ENCODE data around the gene DNAH2.
A peak's percentile ranks its signal among the peaks of the same experiment; 100 is the strongest.

Gene DNAH2

DNA sequence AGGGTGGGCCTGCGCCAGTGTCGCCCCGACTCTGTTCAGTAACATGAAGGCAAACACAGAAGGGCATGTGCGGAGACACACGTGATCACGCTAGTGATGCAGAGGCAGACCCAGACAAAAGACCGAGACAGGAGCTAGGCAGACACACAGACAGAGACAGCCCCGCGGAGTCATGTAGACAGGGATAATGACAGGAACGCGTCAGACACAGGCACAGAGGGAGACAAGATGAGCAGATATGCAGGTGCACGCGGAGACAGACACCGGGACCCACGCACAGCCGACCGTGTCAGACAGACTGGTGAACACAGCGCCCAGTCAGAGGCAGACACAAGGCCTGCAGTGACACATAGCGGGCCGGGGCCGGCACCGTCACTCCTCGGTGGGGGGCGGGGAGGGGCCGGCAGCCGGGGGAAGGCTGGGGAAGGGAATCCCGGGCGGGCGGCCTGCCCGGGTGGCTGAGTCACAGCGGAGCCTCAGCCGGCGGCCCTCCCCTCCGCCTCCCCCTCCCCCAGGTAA is 123.9 kb downstream of the DNAH2 start:
- peak; percentile 83 to 96 (median 88) for DNase-seq

DNA sequence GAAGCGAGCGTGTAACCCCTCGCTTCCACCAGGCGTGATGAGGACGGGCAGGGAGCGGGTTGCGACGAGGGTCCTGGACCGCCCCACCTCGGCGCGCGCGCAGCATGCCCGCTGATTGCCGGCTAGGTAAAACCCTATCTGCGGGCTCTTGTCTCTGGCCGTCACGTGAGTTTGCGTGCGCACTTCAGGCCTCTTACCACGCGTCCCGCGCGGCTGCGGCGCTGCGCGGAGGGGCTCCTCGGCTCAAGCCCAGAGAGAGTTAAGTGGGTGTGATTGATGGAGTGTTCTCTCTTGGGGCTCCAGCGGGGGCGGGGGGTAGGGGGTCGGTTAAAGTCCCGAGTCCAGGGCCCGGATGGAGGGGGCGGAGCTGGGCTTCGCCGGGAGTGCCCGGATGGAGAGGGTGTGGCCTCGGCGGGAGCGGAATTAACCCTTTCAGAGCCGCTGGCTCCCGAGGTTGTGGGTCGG is 124.4 kb downstream of the DNAH2 start:
- peak; percentile 75 to 97 (median 88) for DNase-seq

DNA sequence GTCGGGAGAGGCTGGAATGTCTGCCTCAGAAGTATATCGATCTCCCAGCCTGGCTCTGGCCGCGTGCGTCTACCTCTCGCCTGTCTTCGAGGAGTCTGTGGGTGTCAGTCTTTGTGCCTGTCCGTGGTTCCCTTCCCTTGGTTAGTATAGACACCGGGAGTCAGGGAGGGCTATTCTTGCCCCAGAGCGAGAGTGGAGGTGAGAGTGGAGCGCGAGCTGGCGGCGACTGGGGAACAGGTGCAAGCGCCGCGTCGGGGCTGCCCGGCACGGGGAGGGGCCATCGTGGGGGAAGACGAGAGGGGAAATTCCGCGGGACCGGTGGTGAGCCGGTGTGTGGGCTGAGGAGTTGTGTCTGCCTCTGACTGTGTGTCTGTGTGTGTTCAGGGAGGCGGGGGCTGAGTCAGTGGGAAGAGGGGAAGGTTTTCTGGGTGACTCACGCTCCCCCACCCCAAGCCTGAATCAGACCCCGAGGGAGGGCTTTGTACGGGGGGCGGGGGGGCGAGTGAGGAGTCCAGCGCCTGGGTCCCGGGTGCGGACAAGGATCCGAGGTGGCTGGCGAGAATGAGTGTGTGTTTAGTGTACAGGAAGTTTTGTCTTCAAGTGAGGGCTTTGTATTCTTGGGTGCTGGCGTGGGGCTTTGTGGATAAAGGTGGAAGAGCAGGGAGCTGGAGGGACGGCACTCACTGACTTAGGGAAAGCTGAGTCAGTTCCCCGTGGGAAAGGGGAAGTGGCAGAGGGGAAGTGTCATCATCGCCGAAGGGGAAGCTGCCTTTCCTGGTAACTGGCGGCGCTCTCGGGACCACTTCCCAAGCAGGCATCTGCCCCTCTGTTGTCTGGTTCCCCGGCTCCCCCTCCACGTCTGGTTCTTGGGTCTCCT is 125.1 kb downstream of the DNAH2 start:
- DNase-seq, result peak; percentile 86 to 97 (median 92)

DNA sequence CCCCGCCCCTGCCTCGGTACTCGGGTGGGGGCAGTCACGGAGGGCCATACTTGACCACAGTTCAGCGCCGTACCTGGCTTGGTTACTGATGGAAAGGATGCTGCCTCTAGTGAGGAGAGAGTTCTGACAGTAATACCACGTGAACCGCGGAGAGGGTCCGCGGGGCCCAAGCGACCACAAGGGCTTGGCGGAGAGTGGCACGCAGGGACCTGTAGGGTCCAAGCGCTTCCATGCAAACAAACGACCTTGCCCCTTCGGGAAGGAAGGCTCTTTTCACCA is 125.7 kb downstream of the DNAH2 start:
- peak in 1 of 6 experiments; percentile 76 for DNase-seq

DNA sequence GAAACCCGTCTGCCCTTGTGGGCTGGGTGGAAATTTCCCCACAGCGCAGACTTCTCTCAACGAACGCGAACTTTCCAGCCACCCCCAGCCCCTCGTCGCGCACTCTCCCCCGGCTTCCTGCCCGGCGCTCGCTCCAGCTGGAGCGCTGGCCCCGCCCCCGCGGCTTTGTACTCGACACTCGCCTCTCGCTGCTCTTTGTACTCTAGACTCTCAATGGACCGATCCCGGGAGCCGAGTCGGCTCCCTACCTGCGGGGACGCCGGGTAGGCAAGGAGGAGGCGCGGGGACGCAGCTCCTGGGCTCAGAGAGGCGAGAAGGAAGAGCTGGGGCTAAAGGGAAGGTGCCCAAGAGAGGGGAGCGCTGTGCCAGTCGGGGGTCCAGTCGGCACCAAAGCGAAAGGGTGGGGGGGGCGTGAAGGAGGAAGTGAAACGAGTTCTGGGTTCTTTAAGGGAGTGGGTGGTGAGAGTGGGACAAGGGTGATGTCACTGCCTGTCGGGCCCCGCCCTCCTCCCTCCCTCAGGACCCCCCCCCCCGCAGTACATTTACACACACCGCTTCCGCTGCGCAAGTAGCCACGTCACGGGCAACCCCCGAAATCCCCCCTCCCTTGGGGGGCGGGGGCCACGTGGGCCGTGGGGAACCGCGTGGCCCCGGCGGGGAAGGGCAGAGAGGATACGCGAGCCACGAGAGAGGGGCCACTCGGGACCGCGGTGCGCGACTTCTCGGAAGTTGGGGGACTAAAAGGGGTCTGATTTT is 126.2 kb downstream of the DNAH2 start:
- peak; percentile 91 to 94 (median 92) for DNase-seq

DNA sequence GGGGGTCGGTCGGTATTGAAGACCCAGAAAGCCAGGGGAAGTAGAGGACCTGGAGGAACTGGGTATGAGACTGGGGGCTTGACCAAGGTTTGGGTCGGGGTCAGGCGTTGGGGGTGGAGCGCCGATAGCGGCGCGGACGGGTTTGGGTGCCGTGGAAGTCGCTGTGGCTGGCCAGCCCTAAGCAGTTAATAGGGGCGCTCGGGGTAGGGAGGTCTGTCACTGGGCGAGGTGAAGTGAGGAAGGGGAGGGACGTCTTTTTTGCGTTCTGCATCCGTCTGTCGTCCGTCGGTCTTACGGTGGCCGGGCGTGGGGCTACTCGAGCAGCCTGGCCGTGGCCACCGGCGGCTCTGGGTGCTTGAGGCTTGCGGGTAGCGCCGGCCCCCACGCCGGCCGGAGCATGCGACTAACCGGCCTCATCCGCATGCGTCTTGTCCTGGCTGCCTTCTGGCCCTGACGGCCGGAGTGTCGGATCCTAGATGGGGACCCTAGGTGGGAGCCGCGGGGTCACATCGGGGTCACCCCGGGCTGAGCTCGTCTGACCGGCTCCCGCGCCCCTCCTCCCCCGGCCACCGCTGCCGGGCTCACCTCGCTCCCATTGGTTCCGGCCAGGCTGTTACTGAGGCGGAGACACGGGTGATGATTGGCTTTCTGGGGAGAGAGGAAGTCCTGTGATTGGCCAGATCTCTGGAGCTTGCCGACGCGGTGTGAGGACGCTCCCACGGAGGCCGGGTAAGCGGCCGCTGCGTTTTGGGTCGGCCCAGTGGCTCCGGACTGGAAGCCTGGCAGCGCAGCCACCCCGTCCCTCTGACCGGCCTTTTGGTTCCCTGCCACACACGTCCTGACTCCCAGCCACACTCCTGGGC is 127.0 kb downstream of the DNAH2 start:
- DNase-seq, result peak; percentile 67 to 78 (median 74)

DNA sequence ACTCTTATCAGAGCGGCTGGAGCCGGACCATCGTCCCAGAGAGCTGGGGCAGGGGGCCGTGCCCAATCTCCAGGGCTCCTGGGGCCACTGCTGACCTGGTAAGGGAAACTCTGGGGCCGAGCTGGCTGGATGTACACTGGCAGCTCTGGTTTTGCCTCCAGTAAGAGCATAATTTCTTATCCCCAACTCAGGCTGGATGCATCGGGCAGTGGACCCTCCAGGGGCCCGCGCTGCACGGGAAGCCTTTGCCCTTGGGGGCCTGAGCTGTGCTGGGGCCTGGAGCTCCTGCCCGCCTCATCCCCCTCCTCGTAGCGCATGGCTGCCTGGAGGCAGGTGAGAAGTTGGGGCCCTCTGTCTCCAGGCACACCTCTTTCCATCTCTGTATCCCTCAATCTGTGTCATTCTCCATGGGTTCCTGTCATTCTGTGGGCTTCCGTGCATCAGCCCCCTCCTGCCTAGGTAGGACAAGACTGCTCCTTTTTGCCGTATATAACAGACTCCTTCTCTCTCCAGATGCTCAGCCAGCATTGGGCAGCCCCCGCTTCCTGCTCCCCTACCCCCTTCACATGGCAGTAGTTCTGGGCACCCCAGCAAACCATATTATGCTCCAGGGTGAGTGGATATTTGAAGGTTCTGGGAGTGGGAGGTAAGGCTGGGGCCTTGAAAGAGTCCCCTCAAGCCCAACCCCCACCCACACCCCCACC is 128.0 kb downstream of the DNAH2 start:
- peak in 1 of 6 experiments; percentile 39 for DNase-seq

DNA sequence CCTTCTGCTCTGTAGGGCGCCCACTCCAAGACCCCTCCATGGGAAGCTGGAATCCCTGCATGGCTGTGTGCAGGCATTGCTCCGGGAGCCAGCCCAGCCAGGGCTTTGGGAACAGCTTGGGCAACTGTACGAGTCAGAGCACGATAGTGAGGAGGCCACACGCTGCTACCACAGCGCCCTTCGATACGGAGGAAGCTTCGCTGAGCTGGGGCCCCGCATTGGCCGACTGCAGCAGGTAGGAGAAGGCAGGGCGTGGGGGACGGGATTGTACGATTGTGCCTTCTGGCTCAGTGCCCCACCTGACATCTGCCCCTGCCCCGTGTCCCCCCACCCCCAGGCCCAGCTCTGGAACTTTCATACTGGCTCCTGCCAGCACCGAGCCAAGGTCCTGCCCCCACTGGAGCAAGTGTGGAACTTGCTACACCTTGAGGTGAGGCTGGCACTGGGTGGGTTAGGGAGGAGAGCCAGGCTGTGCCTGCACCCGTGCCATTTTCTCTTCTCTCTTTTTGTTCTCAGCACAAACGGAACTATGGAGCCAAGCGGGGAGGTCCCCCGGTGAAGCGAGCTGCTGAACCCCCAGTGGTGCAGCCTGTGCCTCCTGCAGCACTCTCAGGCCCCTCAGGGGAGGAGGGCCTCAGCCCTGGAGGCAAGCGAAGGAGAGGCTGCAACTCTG is 128.7 kb downstream of the DNAH2 start:
- peak in 1 of 6 experiments; percentile 37 for DNase-seq

DNA sequence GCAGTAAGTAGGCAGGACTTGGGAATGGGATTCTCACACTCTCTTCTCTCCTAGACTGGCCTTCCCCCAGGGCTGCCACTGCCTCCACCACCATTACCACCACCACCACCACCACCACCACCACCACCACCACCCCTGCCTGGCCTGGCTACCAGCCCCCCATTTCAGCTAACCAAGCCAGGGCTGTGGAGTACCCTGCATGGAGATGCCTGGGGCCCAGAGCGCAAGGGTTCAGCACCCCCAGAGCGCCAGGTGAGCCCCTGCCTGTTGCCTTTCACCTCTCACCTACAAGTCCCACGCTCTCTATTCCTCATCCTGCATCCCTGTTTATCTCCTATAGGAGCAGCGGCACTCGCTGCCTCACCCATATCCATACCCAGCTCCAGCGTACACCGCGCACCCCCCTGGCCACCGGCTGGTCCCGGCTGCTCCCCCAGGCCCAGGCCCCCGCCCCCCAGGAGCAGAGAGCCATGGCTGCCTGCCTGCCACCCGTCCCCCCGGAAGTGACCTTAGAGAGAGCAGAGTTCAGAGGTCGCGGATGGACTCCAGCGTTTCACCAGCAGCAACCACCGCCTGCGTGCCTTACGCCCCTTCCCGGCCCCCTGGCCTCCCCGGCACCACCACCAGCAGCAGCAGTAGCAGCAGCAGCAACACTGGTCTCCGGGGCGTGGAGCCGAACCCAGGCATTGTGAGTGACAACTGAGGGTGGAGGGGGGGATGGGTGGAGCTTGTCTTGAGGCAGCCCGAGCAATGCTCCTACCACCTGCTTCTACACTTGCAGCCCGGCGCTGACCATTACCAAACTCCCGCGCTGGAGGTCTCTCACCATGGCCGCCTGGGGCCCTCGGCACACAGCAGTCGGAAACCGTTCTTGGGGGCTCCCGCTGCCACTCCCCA is 129.5 kb downstream of the DNAH2 start:
- DNase-seq, result peak in 1 of 6 experiments; percentile 37

DNA sequence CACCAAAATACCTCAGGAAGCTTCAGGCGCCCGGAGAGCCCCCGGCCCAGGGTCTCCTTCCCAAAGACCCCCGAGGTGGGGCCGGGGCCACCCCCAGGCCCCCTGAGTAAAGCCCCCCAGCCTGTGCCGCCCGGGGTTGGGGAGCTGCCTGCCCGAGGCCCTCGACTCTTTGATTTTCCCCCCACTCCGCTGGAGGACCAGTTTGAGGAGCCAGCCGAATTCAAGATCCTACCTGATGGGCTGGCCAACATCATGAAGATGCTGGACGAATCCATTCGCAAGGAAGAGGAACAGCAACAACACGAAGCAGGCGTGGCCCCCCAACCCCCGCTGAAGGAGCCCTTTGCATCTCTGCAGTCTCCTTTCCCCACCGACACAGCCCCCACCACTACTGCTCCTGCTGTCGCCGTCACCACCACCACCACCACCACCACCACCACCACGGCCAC is 130.6 kb downstream of the DNAH2 start:
- no peak for DNase-seq

DNA sequence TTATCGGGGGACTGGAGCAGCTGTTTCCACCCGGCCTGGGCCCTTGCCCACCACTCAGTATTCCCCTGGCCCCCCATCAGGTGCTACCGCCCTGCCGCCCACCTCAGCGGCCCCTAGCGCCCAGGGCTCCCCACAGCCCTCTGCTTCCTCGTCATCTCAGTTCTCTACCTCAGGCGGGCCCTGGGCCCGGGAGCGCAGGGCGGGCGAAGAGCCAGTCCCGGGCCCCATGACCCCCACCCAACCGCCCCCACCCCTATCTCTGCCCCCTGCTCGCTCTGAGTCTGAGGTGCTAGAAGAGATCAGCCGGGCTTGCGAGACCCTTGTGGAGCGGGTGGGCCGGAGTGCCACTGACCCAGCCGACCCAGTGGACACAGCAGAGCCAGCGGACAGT is 131.2 kb downstream of the DNAH2 start:
- DNase-seq, result no peak

DNA sequence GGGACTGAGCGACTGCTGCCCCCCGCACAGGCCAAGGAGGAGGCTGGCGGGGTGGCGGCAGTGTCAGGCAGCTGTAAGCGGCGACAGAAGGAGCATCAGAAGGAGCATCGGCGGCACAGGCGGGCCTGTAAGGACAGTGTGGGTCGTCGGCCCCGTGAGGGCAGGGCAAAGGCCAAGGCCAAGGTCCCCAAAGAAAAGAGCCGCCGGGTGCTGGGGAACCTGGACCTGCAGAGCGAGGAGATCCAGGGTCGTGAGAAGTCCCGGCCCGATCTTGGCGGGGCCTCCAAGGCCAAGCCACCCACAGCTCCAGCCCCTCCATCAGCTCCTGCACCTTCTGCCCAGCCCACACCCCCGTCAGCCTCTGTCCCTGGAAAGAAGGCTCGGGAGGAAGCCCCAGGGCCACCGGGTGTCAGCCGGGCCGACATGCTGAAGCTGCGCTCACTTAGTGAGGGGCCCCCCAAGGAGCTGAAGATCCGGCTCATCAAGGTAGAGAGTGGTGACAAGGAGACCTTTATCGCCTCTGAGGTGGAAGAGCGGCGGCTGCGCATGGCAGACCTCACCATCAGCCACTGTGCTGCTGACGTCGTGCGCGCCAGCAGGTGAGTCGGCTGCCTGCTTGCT is 131.7 kb downstream of the DNAH2 start:
- no peak for DNase-seq

DNA sequence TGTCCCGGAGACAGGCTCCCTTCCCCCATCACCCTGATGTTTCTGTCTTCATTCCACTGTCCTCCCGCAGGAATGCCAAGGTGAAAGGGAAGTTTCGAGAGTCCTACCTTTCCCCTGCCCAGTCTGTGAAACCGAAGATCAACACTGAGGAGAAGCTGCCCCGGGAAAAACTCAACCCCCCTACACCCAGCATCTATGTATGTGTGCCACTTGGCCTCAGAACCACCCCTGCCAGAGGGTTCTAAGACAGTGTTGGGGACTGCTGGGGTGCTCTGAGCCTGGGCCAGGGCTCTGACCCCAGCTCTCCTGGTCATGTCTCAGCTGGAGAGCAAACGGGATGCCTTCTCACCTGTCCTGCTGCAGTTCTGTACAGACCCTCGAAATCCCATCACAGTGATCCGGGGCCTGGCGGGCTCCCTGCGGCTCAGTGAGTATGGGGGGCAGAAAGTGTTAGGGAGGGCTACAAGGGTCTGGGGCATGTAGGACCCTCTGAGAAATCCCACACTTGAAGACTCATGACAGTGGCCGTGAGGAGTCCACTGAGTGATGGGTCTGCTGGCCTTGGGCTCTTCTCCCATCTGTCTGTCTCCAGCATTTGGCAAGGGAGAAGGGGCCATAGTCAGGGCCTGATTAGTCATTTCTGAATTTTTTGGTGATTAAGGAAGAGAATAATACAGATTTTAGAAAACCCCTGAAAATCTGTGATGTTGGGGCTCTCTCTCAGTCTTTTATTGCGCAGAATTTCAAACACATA is 132.4 kb downstream of the DNAH2 start:
- no peak for DNase-seq

DNA sequence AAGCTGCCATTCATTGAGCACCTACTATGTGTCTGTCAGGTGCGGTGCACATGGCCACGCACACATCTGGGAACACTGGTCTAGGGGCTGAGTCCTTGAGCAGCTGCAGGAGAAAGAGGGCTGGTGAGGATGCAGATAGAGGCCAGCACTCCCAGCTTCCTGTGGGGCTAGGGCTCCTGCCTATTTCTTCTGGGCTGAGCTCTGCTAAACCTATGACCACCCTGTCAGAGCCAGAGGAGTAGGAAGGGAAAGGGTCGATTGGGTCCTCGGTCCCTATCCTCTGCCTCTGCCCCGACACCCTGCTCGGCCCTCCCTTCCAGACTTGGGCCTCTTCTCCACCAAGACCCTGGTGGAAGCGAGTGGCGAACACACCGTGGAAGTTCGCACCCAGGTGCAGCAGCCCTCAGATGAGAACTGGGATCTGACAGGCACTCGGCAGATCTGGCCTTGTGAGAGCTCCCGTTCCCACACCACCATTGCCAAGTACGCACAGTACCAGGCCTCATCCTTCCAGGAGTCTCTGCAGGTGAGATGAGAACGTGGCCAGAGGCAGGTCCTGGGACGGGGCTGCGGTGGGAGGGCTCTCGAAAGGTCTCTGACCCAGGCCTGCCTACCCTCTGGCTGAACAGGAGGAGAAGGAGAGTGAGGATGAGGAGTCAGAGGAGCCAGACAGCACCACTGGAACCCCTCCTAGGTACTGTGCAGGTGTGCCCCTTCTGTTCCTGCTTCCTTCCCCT is 133.3 kb downstream of the DNAH2 start:
- peak in 1 of 6 experiments; percentile 52 for DNase-seq

DNA sequence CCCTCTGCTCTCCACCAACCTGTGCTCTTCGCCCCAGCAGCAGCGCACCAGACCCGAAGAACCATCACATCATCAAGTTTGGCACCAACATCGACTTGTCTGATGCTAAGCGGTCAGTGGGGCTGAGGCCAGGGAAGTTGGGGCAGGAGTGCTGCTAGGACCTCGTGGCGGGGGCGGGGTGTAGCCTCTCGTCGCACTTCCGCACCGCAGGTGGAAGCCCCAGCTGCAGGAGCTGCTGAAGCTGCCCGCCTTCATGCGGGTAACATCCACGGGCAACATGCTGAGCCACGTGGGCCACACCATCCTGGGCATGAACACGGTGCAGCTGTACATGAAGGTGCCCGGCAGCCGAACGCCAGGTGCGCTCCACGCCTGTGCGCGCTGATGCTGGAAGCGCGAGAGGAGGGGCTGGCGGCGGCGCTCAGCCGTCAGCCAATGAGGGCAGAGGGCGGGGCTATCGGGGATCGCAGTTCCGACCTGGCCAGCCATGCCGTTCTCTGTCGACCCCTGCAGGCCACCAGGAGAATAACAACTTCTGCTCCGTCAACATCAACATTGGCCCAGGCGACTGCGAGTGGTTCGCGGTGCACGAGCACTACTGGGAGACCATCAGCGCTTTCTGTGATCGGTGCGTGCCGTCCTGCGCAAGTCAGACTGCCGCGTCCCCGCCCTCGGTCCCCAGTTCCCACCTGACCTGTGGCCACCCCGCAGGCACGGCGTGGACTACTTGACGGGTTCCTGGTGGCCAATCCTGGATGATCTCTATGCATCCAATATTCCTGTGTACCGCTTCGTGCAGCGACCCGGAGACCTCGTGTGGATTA is 134.1 kb downstream of the DNAH2 start:
- DNase-seq, result peak; percentile 88 to 94 (median 93)

DNA sequence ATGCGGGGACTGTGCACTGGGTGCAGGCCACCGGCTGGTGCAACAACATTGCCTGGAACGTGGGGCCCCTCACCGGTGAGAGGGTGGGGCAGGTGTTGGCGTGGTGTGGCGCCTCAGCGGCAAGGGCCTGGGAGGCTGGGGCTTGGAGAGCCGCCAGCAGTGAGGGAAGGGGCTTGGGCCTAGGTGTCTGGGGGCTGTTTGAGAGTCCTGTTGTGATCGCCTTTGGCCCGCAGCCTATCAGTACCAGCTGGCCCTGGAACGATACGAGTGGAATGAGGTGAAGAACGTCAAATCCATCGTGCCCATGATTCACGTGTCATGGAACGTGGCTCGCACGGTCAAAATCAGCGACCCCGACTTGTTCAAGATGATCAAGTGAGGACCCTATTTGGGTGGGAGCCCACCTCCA is 134.7 kb downstream of the DNAH2 start:
- no peak for DNase-seq

DNA sequence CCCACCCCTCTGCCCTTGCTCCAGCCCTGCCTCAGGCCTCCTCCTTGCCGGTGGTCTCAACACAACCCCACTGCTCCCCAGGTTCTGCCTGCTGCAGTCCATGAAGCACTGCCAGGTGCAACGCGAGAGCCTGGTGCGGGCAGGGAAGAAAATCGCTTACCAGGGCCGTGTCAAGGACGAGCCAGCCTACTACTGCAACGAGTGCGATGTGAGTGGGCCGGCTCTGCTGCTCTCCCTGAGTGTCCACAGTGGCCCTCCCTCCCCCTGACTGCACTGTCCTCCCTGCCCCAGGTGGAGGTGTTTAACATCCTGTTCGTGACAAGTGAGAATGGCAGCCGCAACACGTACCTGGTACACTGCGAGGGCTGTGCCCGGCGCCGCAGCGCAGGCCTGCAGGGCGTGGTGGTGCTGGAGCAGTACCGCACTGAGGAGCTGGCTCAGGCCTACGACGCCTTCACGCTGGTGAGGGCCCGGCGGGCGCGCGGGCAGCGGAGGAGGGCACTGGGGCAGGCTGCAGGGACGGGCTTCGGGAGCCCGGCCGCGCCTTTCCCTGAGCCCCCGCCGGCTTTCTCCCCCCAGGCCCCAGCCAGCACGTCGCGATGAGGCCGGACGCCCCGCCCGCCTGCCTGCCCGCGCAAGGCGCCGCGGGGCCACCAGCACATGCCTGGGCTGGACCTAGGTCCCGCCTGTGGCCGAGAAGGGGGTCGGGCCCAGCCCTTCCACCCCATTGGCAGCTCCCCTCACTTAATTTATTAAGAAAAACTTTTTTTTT is 135.6 kb downstream of the DNAH2 start:
- DNase-seq, result peak in 1 of 6 experiments; percentile 24

All from stimulated activated naive CD4-positive, alpha-beta T cell (primary cell).